GM19467 (cell line): ENCODE measurements around the gene SPIRE1.
"Not testable (repeated sequence)": the region's sequence is repeated elsewhere in the genome, so short reads cannot be mapped to it uniquely, and the experiment has no call there.

Source experiments
- ATAC-seq: cut with Tn5 transposase; IDR thresholded peaks from one replicate; pipeline ENCODE4 v1.9.1; 2021; ENCODE audit warnings: mild to moderate bottlenecking, moderate library complexity; ENCODE audit not compliant: unreplicated experiment

The SPIRE1 gene

DNA sequence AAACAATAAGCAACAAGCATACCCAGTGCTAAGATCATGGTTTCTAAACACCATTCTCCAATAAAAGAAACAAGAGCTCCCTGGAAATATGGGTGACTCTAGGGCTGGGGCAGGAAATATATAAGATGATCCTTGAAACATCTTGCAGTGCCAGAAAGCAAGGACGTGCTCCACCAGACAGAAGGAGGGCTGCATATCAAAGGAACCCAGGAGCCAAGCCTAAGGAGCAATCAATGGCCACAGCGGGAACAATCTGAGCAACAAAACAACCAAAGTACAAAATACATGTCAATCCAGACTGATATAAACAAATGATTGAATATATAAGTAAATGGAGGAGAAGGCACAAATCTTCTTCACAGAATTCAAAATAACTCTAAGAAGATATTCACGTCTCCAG lies 10.1 kb downstream of the SPIRE1 start:
- no peak for ATAC-seq

DNA sequence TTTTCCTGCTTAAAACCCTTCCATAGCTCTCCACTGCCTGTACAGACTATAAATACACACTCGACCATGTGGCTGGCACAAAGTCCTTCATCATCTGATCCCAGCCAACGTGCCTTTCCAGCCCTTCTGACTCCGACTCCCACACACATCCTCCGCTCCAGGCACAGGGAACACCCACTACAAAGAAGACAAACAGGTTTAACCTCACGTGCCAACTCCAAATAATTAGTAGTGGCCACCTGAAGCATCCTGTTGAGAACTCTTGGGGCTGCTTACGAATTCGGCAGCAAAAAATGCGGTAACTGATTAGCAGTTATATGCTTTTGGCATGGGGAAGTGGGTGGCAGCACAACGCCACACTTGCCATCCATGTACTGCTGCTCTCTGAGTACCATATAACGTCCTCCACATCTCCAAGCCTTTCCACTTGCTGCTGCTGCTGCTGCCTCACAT lies 12.1 kb downstream of the SPIRE1 start:
- ATAC-seq: no peak

DNA sequence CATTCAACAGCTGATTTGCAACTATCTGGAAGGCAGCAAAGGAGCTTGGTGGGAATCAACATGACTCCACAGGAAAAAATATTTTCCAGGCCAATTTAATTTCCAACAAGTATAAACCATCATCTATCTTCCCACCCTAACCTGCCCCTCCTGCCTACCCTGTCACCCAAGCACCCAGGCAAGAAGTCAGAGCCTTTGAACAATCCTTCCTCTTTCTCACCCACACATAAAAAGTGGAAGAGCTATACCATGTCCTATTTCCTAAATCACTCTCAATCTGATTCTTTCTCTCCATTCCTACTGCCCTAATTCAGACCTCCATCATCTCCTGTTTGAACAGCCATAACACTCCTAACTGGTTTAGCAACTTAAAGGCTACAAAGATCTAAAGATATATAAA lies 12.7 kb downstream of the SPIRE1 start:
- ATAC-seq: no peak

DNA sequence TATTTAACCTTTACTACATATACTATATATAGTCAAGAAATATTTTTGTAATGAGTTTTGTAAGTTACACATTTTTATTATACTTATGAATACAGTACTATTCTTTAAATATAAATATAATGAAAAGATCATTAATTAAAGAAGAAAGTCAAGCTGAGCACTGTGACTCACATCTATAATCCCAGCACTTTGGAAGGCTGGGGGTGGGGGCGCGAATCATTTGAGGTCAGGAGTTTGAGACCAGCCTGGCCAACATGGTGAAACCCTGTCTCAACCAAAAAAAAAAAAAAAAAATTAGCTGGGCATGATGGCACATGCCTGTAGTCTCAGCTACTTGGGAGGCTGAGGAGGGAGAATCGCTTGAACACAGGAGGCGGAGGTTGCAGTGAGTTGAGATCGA lies 14.2 kb downstream of the SPIRE1 start:
- ATAC-seq: not testable (repeated sequence)

DNA sequence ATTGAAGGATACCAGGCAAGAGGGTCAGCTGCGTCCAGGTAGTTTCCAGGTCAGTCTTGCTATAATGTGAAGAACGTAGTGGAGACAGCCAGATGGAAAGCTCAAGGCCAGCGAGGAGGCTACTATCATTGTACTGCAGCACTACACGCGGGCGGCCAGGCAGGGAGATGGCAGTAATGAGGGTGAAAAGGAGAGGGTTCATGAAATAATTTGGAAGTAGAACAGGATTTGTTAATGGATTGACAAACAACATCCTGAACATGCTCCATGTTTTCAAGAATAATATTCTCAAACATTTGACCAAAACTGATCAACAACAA lies 17.1 kb downstream of the SPIRE1 start:
- no peak for ATAC-seq

DNA sequence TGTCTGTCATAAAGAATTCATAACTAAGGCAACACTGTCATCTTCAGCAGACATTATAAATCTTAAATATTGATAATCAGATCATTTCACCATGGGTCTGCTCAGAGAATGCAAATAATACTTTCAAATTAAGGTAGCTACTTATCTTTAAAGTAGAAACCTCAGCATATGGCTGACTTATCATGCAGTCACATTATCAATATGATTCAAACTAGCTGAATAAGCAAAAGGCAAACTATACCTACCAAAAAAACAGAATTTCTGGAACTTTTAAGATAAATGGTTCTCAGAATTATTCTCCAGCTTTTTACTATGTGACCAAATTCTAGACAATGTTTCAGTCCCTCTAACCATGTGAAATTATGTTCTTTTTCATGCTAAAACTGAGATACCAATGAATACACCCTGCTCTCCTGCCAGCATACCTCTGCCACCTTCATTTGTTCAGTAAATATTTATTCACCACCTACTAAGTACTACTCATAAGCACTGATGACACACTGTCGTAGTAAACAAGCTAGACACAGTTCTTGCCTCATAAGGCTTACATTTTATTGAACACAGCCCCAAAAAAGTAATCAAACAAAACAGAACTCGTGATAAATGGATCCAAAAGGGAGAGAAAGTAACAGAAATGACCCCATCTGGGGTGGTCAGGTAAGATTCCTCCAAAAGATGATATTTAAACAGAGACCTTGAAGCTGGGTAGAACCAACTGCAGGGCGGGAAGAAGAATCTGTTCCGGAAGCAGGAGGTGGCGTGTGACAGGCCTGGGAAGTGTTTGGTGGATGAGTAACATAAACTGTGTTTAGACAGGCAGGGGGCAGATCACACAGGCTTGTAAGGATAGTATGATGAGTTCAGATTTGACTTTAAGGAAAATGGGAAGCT lies 17.7 kb downstream of the SPIRE1 start:
- no peak for ATAC-seq

DNA sequence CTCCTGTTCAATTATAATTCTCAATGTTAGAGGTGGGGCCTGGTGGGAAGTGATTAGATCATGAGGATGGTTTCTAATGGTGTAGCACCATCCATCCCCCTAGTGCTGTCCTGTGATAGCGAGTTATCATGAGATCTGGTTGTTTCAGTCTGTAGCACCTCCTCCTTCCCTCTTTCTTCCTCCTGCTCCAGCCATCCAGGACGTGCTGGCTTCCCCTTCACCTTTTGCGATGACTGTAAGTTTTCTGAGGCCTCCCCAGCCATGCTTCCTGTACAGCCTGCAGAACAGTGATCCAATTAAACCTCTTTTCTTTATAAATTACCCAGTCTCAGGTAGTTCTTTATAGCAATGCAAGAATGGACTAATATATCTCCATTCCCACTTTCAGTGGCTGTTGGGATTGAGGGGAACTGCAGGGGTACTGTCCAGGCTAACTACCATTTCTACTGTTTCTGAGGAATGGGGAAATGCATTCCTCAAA lies 19.2 kb downstream of the SPIRE1 start:
- ATAC-seq: no peak

DNA sequence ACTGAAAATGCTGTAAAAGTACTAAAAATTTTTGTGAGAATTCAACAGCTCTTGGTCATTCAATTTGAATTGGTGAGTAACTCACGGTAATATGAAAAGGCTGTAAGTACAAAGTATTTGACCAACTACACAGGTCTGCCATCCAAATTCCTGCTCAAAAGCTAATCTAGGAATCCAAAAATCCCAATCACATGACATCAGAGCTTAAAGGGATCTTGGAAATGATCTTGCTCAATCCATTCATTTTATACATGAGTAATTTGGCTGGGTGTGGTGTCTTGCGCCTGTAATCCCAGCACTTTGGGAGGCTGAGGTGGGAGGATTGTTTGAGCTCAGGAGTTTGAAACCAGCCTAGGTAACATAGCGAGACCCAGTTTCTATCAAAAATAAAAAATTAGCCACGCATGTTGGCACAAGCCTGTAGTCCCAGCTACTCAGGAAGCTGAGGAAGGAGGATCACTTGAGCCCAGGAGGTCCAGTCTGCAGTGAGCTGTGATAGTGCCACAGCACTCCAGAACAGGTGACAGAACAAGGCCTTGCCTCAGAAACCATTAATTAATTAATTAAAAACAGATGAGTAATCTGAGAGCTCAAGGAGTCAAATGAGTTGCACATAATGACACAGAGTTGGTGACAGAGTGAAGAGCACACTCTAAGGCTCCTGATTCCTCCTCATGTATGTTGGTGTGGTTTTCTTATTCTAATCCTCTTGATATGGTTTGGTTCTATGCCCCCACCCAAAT lies 19.8 kb downstream of the SPIRE1 start:
- no peak for ATAC-seq

DNA sequence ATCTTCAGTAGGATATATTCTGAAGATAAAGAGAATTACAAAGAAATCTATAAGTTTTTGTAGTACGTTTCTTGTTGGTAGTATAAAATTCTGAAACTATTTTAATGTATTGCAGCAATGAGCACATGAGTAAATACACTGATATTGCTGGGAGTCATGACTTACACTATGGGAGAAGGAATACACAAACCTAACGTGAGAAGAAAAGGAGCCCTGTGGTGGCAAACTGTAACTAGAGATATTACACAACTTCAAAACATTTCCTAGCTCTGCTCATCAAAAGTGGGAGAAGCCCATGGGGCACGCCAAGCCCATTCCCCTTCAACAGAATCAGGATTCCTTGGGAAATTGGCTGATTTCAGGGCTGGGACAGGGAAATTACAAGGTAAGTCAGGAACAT lies 20.5 kb downstream of the SPIRE1 start:
- no peak for ATAC-seq

DNA sequence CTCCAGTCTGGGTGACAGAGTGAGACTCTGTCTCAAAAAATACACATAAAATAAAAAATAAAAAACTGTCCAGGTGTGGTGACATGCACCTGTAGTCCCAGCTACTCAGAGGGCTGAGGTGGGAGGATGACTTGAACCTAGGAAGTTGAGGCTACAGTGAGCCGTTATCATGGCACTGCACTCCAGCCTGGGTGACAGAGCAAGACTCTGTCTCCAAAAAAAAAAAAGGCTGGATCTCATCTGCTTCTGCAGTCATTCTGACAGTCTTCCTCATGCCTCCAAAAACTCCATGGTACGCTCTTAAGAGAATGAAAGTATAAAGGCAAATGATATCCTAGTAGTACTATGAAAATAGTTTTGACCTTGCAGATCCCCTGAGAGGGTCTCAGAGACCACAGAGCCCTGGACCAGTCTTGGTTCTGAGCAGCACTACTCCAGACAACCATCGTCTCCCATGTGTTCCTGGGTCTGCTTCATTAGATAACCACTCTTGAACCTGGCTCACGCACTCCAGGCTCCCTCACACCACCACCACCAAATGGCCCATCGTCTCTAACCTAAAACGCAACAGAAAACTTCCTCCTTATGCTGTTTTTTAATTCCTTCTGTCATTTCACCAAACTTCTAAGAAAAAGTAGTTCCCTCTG lies 26.0 kb downstream of the SPIRE1 start:
- no peak for ATAC-seq

DNA sequence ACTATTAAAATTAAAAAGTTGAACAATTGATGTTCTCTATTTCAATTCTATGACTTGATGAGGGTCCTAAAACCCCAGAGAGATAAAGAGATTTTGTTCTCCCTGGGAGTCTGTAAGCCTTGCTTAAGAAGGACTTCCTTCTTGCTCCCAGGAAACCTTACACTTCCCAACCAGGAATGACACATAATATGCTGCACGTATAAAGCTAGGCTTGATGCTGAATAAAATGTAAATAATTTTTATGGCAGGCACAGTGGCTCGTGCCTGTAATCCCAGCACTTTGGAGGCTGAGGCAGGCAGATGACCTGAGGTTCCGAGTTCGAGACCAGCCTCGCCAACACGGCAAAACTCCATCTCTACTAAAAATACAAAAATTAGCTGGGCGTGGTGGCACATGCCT lies 27.8 kb downstream of the SPIRE1 start:
- ATAC-seq: no peak

DNA sequence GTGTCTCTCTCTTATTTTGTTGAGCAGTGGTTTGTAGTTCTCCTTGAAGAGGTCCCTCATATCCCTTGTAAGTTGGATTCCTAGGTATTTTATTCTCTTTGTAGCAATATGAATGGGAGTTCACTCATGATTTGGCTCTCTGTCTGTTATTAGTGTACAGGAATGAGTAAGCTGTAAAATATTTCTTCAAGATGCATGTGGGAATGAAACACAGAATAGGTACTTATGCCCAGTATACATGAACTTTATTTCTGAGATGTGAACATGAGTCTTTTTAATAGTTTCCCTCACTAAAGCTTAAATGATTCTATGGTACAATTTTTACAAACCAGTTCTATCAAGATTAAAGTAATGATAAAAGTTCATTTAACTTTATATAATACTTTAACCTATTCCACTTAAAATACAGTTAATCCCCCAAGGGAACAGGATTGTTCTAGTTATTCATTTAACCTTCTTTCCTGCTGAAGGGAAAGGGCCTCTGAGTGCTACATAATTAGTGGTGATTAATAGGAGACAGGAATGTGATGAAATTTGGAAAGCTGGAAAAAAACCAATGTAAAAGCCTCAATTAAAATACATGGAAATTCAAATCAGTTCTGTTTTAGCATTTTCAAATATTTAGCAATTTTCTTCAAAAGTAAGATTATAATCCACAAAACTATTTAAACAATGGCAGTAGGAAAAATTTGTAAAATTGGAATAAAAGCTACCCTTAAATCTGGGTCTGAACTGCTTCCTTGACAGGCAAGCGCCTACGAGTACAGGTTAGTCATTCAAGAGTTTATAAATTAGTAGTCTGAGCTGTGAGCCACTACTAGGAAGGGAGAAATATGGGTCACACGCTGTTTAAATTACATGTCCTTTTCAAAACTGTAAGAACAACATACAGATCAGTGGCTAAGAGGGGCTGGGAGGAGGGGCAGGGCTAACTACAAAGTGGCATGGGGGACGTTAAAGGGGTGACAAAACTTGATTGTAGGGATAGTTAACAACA lies 28.9 kb downstream of the SPIRE1 start:
- ATAC-seq: no peak

DNA sequence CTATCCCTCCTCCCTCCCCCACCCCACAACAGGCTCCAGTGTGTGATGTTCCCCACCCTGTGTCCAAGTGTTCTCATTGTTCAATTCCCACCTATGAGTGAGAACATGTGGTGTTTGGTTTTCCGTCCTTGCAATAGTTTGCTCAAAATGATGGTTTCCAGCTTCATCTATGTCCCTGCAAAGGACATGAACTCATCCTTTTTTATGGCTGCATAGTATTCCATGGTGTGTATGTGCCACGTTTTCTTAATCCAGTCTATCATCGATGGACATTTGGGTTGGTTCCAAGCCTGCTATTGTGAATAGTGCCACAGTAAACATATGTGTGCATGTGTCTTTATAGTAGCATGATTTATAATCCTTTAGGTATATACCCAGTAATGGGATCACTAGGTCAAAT lies 30.7 kb downstream of the SPIRE1 start:
- not testable (repeated sequence) for ATAC-seq

DNA sequence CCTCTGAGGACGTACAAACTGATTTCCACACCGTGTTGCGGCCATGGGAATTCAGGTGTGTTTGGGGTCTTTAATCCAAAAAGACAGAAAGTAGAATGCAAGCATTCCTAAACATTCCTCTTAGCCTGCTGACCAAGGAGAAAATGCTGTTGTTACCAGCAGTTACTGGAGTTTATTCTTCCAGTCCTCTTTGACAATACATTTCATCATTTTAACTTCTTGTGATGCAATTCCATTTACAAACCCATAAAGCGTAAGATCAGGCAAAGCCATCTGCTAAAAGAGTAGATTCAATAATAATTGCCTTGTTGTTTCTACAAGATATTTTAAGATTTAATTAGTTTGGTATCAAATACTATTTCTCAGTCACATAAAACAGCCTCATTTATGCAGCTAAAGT lies 32.7 kb downstream of the SPIRE1 start:
- no peak for ATAC-seq

DNA sequence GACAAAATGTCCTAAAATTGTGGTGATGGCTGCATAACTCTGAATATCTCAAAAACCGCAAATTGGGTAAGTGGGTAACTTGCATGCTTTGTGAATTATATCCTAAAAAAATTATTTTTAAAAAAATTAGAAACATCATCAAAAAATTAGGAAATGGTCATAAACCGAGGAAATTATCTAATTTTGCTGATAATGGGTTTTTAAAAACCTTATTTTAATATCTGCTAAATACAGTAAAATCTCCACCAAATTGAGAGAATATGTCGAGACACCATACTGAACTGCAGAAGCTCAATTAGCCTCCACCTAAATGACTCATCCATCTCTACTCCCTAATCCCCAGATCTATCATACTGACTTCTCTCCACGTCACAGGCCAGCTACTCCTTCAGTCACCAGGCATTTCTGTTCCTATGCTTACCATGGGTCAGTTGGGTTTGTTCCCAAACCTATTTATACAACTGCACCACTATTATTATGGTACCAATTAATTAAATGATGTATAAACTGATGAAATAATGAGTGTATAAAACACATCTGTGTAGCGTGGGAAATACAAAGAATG lies 36.1 kb downstream of the SPIRE1 start:
- no peak for ATAC-seq

DNA sequence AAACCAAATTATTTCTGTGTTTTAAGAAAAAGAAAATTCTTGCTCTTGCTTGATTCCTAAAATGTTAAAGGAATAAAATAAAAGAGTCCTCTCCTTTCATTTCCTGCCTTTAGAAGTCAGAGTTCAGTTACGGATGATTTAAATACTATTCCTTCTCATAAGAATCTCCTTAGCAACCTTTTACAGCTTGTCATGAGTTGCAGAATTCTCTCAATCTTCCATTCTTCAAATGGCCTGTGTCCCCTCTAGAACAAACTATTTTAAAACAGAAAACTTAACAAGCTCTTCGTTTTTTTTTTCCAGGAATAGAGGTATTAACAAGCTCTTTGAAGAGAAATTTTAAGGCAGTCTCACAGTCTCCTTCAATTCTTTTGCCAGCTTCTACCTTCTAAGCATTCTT lies 42.2 kb downstream of the SPIRE1 start:
- ATAC-seq: no peak

DNA sequence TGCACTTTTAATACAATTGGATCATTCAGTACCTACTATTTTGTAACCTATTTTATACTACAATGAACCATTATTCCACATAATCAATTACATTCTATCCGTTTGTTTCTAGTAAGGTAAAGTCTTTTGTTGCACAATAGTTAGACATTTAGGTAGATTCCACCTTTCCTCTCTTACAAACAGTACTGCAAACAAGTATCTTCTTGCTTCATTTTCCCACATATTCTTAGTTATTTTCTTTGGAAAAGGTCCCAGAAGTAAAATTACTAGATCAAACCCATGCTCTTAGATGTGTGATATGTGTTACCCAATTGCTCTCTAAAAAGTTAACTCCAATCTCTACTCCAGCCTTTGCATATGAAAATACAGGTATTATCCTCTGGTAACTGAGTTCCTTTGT lies 49.6 kb downstream of the SPIRE1 start:
- ATAC-seq: no peak

DNA sequence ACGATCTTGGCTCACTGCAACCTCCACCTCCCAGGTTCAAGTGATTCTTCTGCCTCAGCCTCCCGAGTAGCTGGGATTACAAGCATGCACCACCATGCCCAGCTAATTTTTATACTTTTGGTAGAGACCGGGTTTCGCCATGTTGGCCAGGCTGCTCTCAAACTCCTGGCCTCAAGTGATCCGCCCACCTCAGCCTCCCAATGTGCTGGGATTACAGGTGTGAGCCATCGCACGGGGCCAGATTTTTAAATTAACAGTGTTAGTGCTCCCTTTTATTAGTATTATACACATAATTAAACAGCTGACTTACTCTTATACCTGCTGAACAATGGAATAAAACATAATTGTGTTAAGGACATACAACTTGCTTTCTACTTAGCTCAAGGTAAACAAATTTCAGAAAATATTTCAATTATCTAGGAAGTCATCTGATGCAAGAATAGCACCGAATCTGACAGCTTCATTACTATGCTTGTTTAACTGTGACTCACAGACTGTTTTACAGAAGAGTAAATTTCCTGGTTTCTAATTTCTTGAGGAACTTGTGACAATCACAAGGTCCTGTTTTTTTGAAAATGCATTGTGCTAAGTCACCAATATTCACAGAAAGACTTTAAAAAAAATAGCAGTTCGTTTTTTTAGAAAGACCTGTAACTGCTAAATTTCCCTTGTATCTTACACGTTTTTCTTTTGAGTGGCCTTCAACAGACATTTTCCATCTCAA lies 51.2 kb downstream of the SPIRE1 start:
- no peak for ATAC-seq

DNA sequence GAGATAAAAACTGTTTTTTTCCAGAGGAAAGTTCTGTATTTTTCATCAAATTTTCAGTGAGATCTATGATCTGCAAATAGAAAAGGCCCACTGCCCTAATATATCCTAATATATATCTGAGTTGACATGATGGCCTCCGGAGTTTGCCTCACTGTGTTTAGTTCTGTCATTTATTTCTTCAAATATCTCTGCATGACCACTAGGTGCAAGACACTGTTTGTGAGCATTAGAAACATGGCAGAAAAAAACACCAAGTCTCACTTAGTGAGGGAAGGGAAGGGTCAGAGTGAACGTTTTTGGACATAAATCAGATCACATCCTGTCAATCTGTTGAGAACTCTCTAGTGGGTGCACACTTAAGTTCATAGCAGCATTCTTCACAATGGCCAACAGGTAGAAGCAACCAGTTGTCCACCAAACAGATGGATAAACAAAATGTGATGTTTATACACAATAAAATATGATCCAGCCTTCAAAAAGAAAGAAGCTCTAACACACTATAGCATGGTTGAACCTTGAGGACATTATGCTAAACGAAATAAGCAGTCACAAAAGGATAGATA lies 53.4 kb downstream of the SPIRE1 start:
- no peak for ATAC-seq
